Lung (tissue), 12 donors: ENCODE data around the gene ENO2. TPM values are rescaled to one million over a fixed set of nuclear protein-coding genes. Genes with fewer than 3 reads are reported as not detected.
A peak's percentile ranks its signal among the peaks of the same experiment; 100 is the strongest.
"Not testable (repeated sequence)": the region's sequence is repeated elsewhere in the genome, so short reads cannot be mapped to it uniquely, and the experiment has no call there.

ENCODE experiments used
- ATAC-seq: fragments of 200-7000 bp; cut with Tn5 transposase; one replicate; pipeline ENCODE4 v1.9.1; 2020; ENCODE audit warnings: moderate number of reproducible peaks; ENCODE audit not compliant: insufficient read depth, low FRiP score
- DNase-seq, 3 donors: peaks; one replicate each; pipeline ENCODE4 v3.0.0-alpha.2; 2013 to 2017
- H3K27ac ChIP-seq, 2 donors: one replicate each; pipeline ENCODE4 v1.5.1; 2013; ENCODE audit warnings: mild to moderate bottlenecking in 2 of 2, moderate library complexity in 2 of 2, control low read depth in 1 of 2, inconsistent platforms in 1 of 2, low read depth in 1 of 2, low read length in 1 of 2
- H3K27me3 ChIP-seq, 3 donors: one replicate each; pipeline ENCODE4 v1.5.1; 2013; ENCODE audit warnings: low read length in 2 of 3; ENCODE audit not compliant: control insufficient read depth in 3 of 3, insufficient read depth in 3 of 3
- H3K36me3 ChIP-seq, 4 donors: one replicate each; pipeline ENCODE4 v1.5.1; 2013; ENCODE audit warnings: low read length in 4 of 4, mild to moderate bottlenecking in 1 of 4, moderate library complexity in 1 of 4; ENCODE audit not compliant: control insufficient read depth in 4 of 4, insufficient read depth in 4 of 4
- H3K4me1 ChIP-seq, 5 donors: one replicate each; pipeline ENCODE4 v1.5.1; 2013; ENCODE audit warnings: low read length in 5 of 5, mild to moderate bottlenecking in 2 of 5, moderate library complexity in 1 of 5; ENCODE audit not compliant: control insufficient read depth in 5 of 5, insufficient read depth in 5 of 5
- H3K4me3 ChIP-seq: one replicate; pipeline ENCODE4 v1.5.1; 2013; ENCODE audit warnings: mild to moderate bottlenecking, control low read depth, moderate library complexity
- H3K9ac ChIP-seq, 2 donors: one replicate each; pipeline ENCODE4 v1.5.1; 2013; ENCODE audit warnings: low read length in 2 of 2, control low read depth in 1 of 2; ENCODE audit not compliant: insufficient read depth in 1 of 2
- H3K9me3 ChIP-seq, 4 donors: one replicate each; pipeline ENCODE4 v1.5.1; 2013; ENCODE audit warnings: low read length in 3 of 4, mild to moderate bottlenecking in 1 of 4, moderate library complexity in 1 of 4; ENCODE audit not compliant: control insufficient read depth in 4 of 4, insufficient read depth in 3 of 4
- WGBS, 2 donors: extraction: QIAGEN DNeasy Blood & Tissue Kit; methylation state at CpG; one replicate each; pipeline ENCODE4 v1.1.7; 2013; 5-methylcytosine and 5-hydroxymethylcytosine counted together
- polyA plus RNA-seq, 2 donors: library from polyadenylated mRNA; stranded (reverse); fragments of 200-250 nt; gene quantifications; one replicate each; pipeline ENCODE4 v1.2.1, GENCODE V29; 2013
- total RNA-seq, 2 donors: library from RNA; depleted of rRNA in 1 of 2; stranded (reverse); fragments of >200 nt in 1 of 2; gene quantifications; one replicate each; pipeline ENCODE4 v1.2.1, GENCODE V29; 2014 to 2021
- TF ChIP-seq, protein P1 (sequence below): IDR thresholded peaks from 2 replicates; pipeline ENCODE4 v1.5.1; 2012; ENCODE audit warnings: mild to moderate bottlenecking; ENCODE audit errors: control extremely low read depth, extremely low read depth
- donor health status: control.
- donor health status: control.
- donor health status: Bipolar disorder and iron deficiency.
- donor health status: healthy.
- donor health status: DM: yes; HTN: yes; CAD: no.

Gene ENO2
- total and polyA plus RNA-seq, 4 donors, result 14.4 to 41.9 (median 30.8) TPM

DNA sequence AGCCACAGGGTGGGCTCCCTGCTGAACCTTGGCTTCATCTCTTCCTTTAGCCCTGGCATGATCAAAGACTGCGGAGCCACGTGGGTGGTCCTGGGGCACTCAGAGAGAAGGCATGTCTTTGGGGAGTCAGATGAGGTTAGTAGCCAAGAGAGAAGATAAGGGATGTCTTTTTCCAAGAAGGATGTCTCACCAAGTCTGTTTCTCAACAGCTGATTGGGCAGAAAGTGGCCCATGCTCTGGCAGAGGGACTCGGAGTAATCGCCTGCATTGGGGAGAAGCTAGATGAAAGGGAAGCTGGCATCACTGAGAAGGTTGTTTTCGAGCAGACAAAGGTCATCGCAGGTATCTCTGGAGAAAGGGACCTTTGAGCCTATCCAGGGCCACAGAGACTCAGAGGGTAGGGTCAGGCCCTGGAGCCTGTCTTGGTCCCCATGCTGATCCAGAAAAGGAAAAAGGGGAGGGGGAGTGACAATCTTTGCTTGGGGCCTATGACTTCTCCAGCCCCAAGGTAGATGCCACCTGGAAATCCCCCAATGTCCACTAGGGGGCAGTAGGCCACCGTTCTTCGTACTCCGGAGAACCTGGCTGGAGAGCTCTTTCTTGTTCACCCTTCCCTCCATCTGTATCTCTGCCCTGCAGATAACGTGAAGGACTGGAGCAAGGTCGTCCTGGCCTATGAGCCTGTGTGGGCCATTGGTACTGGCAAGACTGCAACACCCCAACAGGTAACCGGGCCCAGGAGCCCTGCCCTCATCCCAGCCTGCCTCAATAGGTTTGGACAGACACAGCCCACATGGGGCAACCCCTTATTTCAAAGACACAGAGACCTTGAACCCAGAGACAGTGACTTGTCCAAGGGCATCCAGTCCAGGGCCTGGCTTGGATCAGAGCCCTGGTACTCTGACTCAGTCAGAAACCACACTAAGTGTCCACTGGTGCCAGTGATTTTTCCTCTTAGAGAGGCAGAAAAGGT, 45.0 kb upstream of the ENO2 start:
- Histone ChIP-seq H3K4me1 (peaks cover 0 to 37% (median 12%) of the 10 kb centered on the region in 5 donors), H3K27ac (peak overlapping the region in 1 of 2 donors; percentile 99)

DNA sequence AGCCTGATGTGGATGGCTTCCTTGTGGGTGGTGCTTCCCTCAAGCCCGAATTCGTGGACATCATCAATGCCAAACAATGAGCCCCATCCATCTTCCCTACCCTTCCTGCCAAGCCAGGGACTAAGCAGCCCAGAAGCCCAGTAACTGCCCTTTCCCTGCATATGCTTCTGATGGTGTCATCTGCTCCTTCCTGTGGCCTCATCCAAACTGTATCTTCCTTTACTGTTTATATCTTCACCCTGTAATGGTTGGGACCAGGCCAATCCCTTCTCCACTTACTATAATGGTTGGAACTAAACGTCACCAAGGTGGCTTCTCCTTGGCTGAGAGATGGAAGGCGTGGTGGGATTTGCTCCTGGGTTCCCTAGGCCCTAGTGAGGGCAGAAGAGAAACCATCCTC, 44.1 kb upstream of the ENO2 start:
- DNase-seq, ATAC-seq, H3K27ac ChIP-seq, H3K9ac ChIP-seq, H3K4me3 ChIP-seq, H3K9me3 ChIP-seq, H3K27me3 ChIP-seq: not testable (repeated sequence)
- H3K36me3 ChIP-seq, result peaks cover 0 to 23% (median 19%) of the 10 kb centered on the region in 4 donors
- H3K4me1 ChIP-seq, result peaks cover 0 to 37% (median 12%) of the 10 kb centered on the region in 5 donors
- WGBS, 2 donors, result 58 to 71% methylated on average over 4 of the region's 4 CpGs

More for the DNA sequence above, 45.0 kb upstream of the ENO2 start:
- H3K27me3 ChIP-seq, result no peaks in the 10 kb centered on the region
- peak; percentile 83 to 86 (median 85) for DNase-seq
- no peak for ATAC-seq
- no peaks in the 10 kb centered on the region for H3K9me3 ChIP-seq
- H3K4me3 ChIP-seq, result no peak overlapping the region
- peak overlapping the region in 1 of 2 donors; percentile 9 for H3K9ac ChIP-seq
- TF ChIP-seq, protein P1, sequence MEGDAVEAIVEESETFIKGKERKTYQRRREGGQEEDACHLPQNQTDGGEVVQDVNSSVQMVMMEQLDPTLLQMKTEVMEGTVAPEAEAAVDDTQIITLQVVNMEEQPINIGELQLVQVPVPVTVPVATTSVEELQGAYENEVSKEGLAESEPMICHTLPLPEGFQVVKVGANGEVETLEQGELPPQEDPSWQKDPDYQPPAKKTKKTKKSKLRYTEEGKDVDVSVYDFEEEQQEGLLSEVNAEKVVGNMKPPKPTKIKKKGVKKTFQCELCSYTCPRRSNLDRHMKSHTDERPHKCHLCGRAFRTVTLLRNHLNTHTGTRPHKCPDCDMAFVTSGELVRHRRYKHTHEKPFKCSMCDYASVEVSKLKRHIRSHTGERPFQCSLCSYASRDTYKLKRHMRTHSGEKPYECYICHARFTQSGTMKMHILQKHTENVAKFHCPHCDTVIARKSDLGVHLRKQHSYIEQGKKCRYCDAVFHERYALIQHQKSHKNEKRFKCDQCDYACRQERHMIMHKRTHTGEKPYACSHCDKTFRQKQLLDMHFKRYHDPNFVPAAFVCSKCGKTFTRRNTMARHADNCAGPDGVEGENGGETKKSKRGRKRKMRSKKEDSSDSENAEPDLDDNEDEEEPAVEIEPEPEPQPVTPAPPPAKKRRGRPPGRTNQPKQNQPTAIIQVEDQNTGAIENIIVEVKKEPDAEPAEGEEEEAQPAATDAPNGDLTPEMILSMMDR, result peak; percentile 77
- H3K36me3 ChIP-seq, result peaks cover 3 to 31% (median 25%) of the 10 kb centered on the region in 4 donors
- 35 to 44% methylated on average over 12 of the region's 12 CpGs for WGBS, 2 donors

DNA sequence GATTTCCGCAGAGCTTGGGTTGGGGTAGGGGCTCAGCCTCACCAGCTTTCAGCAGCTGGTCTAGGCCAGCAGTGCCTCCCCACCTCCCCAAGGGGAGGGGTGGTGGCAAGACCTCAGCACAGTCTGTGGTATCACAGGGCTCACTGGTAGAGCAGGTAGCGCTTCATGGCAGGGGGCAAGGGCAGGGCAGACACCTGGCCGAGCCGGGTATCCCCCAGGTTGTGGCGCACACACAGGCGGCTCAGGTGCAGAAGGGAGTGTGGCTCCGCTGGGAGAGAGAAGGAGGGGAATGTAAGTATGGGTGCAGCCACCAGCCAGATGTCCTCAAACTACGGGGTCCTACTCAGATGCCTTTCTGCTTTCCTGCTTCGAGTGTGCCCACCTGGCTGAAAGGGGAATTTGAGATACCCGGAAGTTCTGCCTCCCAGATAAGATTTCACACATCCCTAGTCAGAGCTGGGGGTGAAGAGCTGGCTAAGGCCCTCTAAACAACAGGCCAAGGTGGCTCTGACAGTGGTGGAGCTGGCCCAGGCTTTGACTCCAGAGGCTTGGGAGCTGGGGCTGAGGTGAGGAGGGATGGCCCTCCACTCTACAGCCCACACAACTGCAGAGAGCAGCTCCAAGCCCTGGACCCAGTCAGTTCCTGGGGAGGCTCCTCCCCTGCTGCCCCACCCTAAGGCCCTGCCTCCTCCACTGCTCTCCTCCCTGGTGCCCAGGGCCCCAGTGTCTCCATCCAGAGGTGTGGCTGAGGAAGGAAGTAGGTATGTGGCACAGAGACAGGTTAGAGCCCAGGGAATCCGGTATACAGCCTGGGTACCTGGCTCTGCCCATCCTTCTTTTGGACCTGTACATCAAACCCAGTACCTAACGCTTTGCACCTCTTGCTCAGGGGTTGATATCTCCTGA, 43.1 kb upstream of the ENO2 start:
- DNase-seq (no peak), ATAC-seq (no peak)
- TF ChIP-seq, protein P1, result no peak
- WGBS, 2 donors, result 65 to 72% methylated on average over 12 of the region's 12 CpGs
- Histone ChIP-seq H3K9ac (peak overlapping the region in 1 of 2 donors; percentile 62), H3K27ac (peak overlapping the region in 1 of 2 donors; percentile 35), H3K4me1 (peaks cover 0 to 37% (median 12%) of the 10 kb centered on the region in 5 donors), H3K9me3 (no peaks in the 10 kb centered on the region), H3K27me3 (no peaks in the 10 kb centered on the region), H3K4me3 (peak overlapping the region; percentile 64), H3K36me3 (peaks cover 5 to 25% (median 18%) of the 10 kb centered on the region in 4 donors)
